Esophagus muscularis mucosa (tissue), 2 donors: ENCODE results near the gene HLX.

Experiments
- EP300 ChIP-seq: sonication (generic); formaldehyde crosslinking; IDR thresholded peaks from one replicate; pipeline ENCODE4 v1.6.1; 2017; ENCODE audit warnings: antibody characterized with exemption
- POLR2A ChIP-seq: fragments of 450-650 bp; IDR thresholded peaks from one replicate; pipeline ENCODE4 v1.6.1; 2017; ENCODE audit warnings: antibody characterized with exemption, moderate library complexity, mild to moderate bottlenecking, low read depth

DNA sequence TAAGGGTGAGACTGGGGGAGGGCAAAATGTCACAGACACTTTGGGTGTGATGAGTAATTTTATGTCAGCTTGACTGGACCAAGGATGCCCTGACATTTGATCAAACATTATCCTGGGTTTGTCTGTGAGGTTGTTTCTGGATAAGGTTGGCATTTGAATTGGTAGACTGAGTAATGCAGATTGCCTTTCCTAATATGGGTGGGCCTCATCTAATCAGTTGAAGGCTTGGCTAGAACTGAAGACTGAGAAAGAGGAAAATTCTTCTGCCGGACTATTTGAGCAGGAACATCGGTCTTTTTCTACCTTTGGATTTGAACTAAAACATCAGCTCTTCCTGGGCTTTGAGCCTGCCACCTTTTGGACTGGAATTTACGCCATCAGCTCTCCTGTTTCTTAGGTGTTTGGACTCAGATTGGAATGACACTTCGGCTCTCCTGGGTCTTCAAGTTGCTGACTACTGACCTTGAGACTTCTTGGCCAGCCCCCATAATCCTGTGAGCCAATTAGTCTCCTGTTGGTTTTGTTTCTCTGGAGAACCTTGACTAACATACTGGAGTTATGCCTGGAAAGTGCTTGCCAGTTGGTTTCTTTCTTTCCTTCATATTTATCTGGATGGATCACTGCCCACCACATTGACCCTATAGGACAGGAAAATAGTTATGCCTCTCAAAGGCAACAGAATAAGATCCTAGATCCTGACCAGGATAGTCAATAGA is 44.9 kb upstream of the HLX start:
- TF ChIP-seq EP300, result no peak
- TF ChIP-seq POLR2A, result no peak
